ENCODE measurements around the gene SLC9A3.
"Not testable (repeated sequence)": the region's sequence is repeated elsewhere in the genome, so short reads cannot be mapped to it uniquely, and the experiment has no call there.

- TF ChIP-seq CTCF, POLR2A (IDR thresholded peaks at IDR 0.05): not testable (repeated sequence)
Observed at GRCh38 chr5:486597-486996, 37.7 kb downstream of the SLC9A3 start.

All from esophagus squamous epithelium (tissue), 4 donors.